Immature natural killer cell (primary cell): Measurements from ENCODE around the gene COL20A1. TPM values are rescaled to one million over a fixed set of nuclear protein-coding genes. Genes with fewer than 3 reads are reported as not detected.

Source experiments
- DNase-seq, 3 donors: peaks; one replicate each; pipeline ENCODE4 v3.0.0; 2022; ENCODE audit warnings: mixed read lengths in 1 of 3
- H3K27ac Mint-ChIP-seq, 6 donors: one replicate each; pipeline ENCODE4 v1.8.0; 2020; ENCODE audit warnings: mixed read lengths in 6 of 6, mild to moderate bottlenecking in 5 of 6, inconsistent platforms in 4 of 6, moderate library complexity in 3 of 6
- H3K27me3 Mint-ChIP-seq, 3 donors: one replicate each; pipeline ENCODE4 v1.8.0; 2020 to 2021; ENCODE audit warnings: low read depth in 3 of 3, mild to moderate bottlenecking in 3 of 3, mixed read lengths in 3 of 3, moderate library complexity in 3 of 3, inconsistent platforms in 1 of 3
- H3K36me3 Mint-ChIP-seq, 3 donors: one replicate each; pipeline ENCODE4 v1.8.0; 2020; ENCODE audit warnings: mixed read lengths in 3 of 3, inconsistent platforms in 2 of 3, mild to moderate bottlenecking in 2 of 3
- H3K4me1 Mint-ChIP-seq, 2 donors: one replicate each; pipeline ENCODE4 v1.8.0; 2020; ENCODE audit warnings: inconsistent platforms in 2 of 2, mild to moderate bottlenecking in 2 of 2, mixed read lengths in 2 of 2, moderate library complexity in 1 of 2
- H3K4me3 Mint-ChIP-seq, 5 donors: one replicate each; pipeline ENCODE4 v1.8.0; 2020; ENCODE audit warnings: mild to moderate bottlenecking in 5 of 5, mixed read lengths in 5 of 5, inconsistent platforms in 3 of 5, moderate library complexity in 3 of 5
- H3K9me3 Mint-ChIP-seq, 6 donors: one replicate each; pipeline ENCODE4 v1.8.0; 2020; ENCODE audit warnings: mild to moderate bottlenecking in 6 of 6, mixed read lengths in 6 of 6, inconsistent platforms in 4 of 6, moderate library complexity in 3 of 6
- polyA plus RNA-seq, 3 donors: library from polyadenylated mRNA; unstranded; fragments of 300-500 nt; fragmentation: Illumina TruSeq; gene quantifications; one replicate each; pipeline ENCODE4 v1.2.3, GENCODE V29; 2021

COL20A1 gene
- polyA plus RNA-seq, 3 donors from 2014 or later = not detected

GRCh38 chr20:63350597-63351325, 57.8 kb downstream of the COL20A1 start:
- Mint-ChIP-seq H3K4me3 (no peak overlapping the region), H3K4me1 (no peaks in the 10 kb centered on the region), H3K27me3 (peaks cover 0 to 1% (median 1%) of the 10 kb centered on the region in 3 donors), H3K27ac (no peak overlapping the region), H3K36me3 (peaks cover 0 to 3% (median 0%) of the 10 kb centered on the region in 3 donors), H3K9me3 (no peaks in the 10 kb centered on the region)
- no peak for DNase-seq

GRCh38 chr20:63351326-63351700, 58.3 kb downstream of the COL20A1 start:
- Mint-ChIP-seq H3K27me3 (peaks cover 0 to 1% (median 1%) of the 10 kb centered on the region in 3 donors), H3K36me3 (peaks cover 0 to 3% (median 0%) of the 10 kb centered on the region in 3 donors), H3K4me3 (no peak overlapping the region), H3K4me1 (no peaks in the 10 kb centered on the region), H3K27ac (no peak overlapping the region), H3K9me3 (no peaks in the 10 kb centered on the region)
- DNase-seq = no peak

- Mint-ChIP-seq H3K27me3 (peaks cover 0 to 1% (median 1%) of the 10 kb centered on the region in 3 donors), H3K9me3 (no peaks in the 10 kb centered on the region), H3K4me1 (no peaks in the 10 kb centered on the region), H3K4me3 (no peak overlapping the region), H3K36me3 (peaks cover 0 to 3% (median 0%) of the 10 kb centered on the region in 3 donors), H3K27ac (no peak overlapping the region)
- DNase-seq = no peak
Observed at GRCh38 chr20:63351811-63352591, 59.0 kb downstream of the COL20A1 start.

GRCh38 chr20:63352811-63353221, 59.8 kb downstream of the COL20A1 start:
- H3K27me3 Mint-ChIP-seq = peaks cover 0 to 1% (median 1%) of the 10 kb centered on the region in 3 donors
- H3K27ac Mint-ChIP-seq = no peak overlapping the region
- H3K9me3 Mint-ChIP-seq = no peaks in the 10 kb centered on the region
- H3K36me3 Mint-ChIP-seq = peaks cover 0 to 3% (median 0%) of the 10 kb centered on the region in 3 donors
- no peak for DNase-seq
- no peaks in the 10 kb centered on the region for H3K4me1 Mint-ChIP-seq
- H3K4me3 Mint-ChIP-seq = no peak overlapping the region

GRCh38 chr20:63354636-63355350, 61.8 kb downstream of the COL20A1 start:
- peaks cover 0 to 1% (median 0%) of the 10 kb centered on the region in 3 donors for H3K27me3 Mint-ChIP-seq
- no peaks in the 10 kb centered on the region for H3K4me1 Mint-ChIP-seq
- H3K4me3 Mint-ChIP-seq = no peak overlapping the region
- peaks cover 0 to 3% (median 0%) of the 10 kb centered on the region in 3 donors for H3K36me3 Mint-ChIP-seq
- no peak for DNase-seq
- no peaks in the 10 kb centered on the region for H3K9me3 Mint-ChIP-seq
- no peak overlapping the region for H3K27ac Mint-ChIP-seq

GRCh38 chr20:63355781-63356295, 62.9 kb downstream of the COL20A1 start:
- H3K36me3 Mint-ChIP-seq = no peaks in the 10 kb centered on the region
- no peaks in the 10 kb centered on the region for H3K4me1 Mint-ChIP-seq
- no peaks in the 10 kb centered on the region for H3K9me3 Mint-ChIP-seq

GRCh38 chr20:63356511-63356910, 63.5 kb downstream of the COL20A1 start:
- Mint-ChIP-seq H3K27me3 (peaks cover 0 to 2% (median 0%) of the 10 kb centered on the region in 3 donors), H3K4me3 (no peak overlapping the region), H3K36me3 (no peaks in the 10 kb centered on the region), H3K4me1 (no peaks in the 10 kb centered on the region), H3K9me3 (no peaks in the 10 kb centered on the region), H3K27ac (no peak overlapping the region)
- no peak for DNase-seq

More at GRCh38 chr20:63355781-63356295, 62.9 kb downstream of the COL20A1 start:
- DNase-seq = no peak
- Mint-ChIP-seq H3K27me3 (peaks cover 0 to 2% (median 0%) of the 10 kb centered on the region in 3 donors), H3K27ac (no peak overlapping the region), H3K4me3 (no peak overlapping the region)

GRCh38 chr20:63356931-63357879, 64.2 kb downstream of the COL20A1 start:
- no peaks in the 10 kb centered on the region for H3K9me3 Mint-ChIP-seq

GRCh38 chr20:63357921-63358905, 65.2 kb downstream of the COL20A1 start:
- Mint-ChIP-seq H3K9me3 (no peaks in the 10 kb centered on the region), H3K27ac (no peak overlapping the region), H3K27me3 (peaks cover 0 to 2% (median 2%) of the 10 kb centered on the region in 3 donors), H3K4me1 (peaks cover 0 to 2% of the 10 kb centered on the region in 2 donors), H3K36me3 (no peaks in the 10 kb centered on the region), H3K4me3 (no peak overlapping the region)
- no peak for DNase-seq

More at GRCh38 chr20:63356931-63357879, 64.2 kb downstream of the COL20A1 start:
- no peak for DNase-seq
- H3K27ac Mint-ChIP-seq = no peak overlapping the region
- no peaks in the 10 kb centered on the region for H3K36me3 Mint-ChIP-seq
- no peak overlapping the region for H3K4me3 Mint-ChIP-seq
- no peaks in the 10 kb centered on the region for H3K4me1 Mint-ChIP-seq
- peaks cover 0 to 2% (median under 1%) of the 10 kb centered on the region in 3 donors for H3K27me3 Mint-ChIP-seq

GRCh38 chr20:63359164-63359934, 66.4 kb downstream of the COL20A1 start:
- DNase-seq = no peak
- peaks cover 0 to 2% of the 10 kb centered on the region in 2 donors for H3K4me1 Mint-ChIP-seq
- no peaks in the 10 kb centered on the region for H3K9me3 Mint-ChIP-seq
- H3K27me3 Mint-ChIP-seq = peaks cover 0 to 6% (median 2%) of the 10 kb centered on the region in 3 donors
- H3K4me3 Mint-ChIP-seq = no peak overlapping the region
- H3K36me3 Mint-ChIP-seq = no peaks in the 10 kb centered on the region
- no peak overlapping the region for H3K27ac Mint-ChIP-seq
